A549 (cell line): ENCODE results near the gene ARHGAP28. TPM values are rescaled to one million over a fixed set of nuclear protein-coding genes. Genes with fewer than 3 reads are reported as not detected.

Experiments
- ATAC-seq, 2 experiments: fragments of 200-7000 bp in 1 of 2; fragments of >200 bp in 1 of 2; cut with Nextera tagmentation in 1 of 2; cut with Tn5 transposase in 1 of 2; 3 replicates each; pipeline versions ENCODE4 v1.8.0 to v1.9.1; 2018 to 2020; ENCODE audit warnings: mild to moderate bottlenecking in 1 of 2, moderate library complexity in 1 of 2
- CTCF ChIA-PET: fragments of 300-600 bp; sonication (Branson Sonifier 250); formaldehyde crosslinking; extraction: SDS; loops from one replicate; lab custom pipeline; 2021; ENCODE audit warnings: antibody characterized with exemption, inconsistent platforms; lab: Yijun Ruan, JAX
- POLR2A ChIA-PET: fragments of 350-600 bp; formaldehyde crosslinking; extraction: SDS; loops from one replicate; lab custom pipeline; 2021; ENCODE audit warnings: antibody characterized with exemption, inconsistent platforms; lab: Yijun Ruan, JAX
- DNase-seq, 2 experiments: peaks; one replicate each; pipeline versions ENCODE4 v3.0.0 to v3.0.0-alpha.2; 2011 to 2016; ENCODE audit warnings: low read depth in 1 of 2, low spot score in 1 of 2
- FAIRE-seq: peaks from 2 replicates; lab custom pipeline; 2011; peaks lifted over from hg19 to GRCh38; lab: Jason Lieb, UNC
- H3K27ac ChIP-seq, 2 experiments: fragments of >200 bp; sonication (Bioruptor Twin); formaldehyde crosslinking; 3 replicates each; pipeline ENCODE4 v1.5.1; 2016 to 2017
- H3K4me1 ChIP-seq: fragments of >200 bp; sonication (Bioruptor Twin); formaldehyde crosslinking; 3 replicates; pipeline ENCODE4 v1.6.1; 2016
- H3K4me2 ChIP-seq: fragments of >200 bp; sonication (Bioruptor Twin); formaldehyde crosslinking; 3 replicates; pipeline ENCODE4 v1.6.1; 2016
- H3K4me3 ChIP-seq: fragments of >200 bp; sonication (Bioruptor Twin); formaldehyde crosslinking; 3 replicates; pipeline ENCODE4 v1.5.1; 2016
- H3K9me3 ChIP-seq: fragments of >200 bp; sonication (Bioruptor Twin); formaldehyde crosslinking; 3 replicates; pipeline ENCODE4 v1.6.1; 2016
- BHLHE40 ChIP-seq: IDR thresholded peaks from 2 replicates; pipeline ENCODE4 v1.6.1; 2012; ENCODE audit warnings: low read depth, low read length, inconsistent platforms
- CBX2 ChIP-seq: fragments of 200-600 bp; sonication (generic); IDR thresholded peaks from 2 replicates; pipeline ENCODE4 v1.6.1; 2016; ENCODE audit warnings: low read depth, mild to moderate bottlenecking, borderline replicate concordance
- CHD2 ChIP-seq: fragments of 150-350 bp; IDR thresholded peaks from 2 replicates; pipeline ENCODE4 v1.6.1; 2014; ENCODE audit warnings: low read length; ENCODE audit not compliant: partially characterized antibody
- CTCF ChIP-seq: fragments of >200 bp; sonication (Bioruptor Twin); formaldehyde crosslinking; IDR thresholded peaks from 3 replicates; pipeline ENCODE4 v1.5.1; 2016
- E2F6 ChIP-seq: IDR thresholded peaks from 2 replicates; pipeline ENCODE4 v1.6.1; 2012; ENCODE audit warnings: low read depth, borderline replicate concordance
- EHF ChIP-seq: fragments of 250-450 bp; sonication (Bioruptor Pico); IDR thresholded peaks from 2 replicates; pipeline ENCODE4 v1.5.0; 2020; ENCODE audit warnings: mild to moderate bottlenecking
- EP300 ChIP-seq, 2 experiments: fragments of >200 bp; sonication (Bioruptor Twin); formaldehyde crosslinking; IDR thresholded peaks; 2 replicates in 1 of 2; 3 replicates in 1 of 2; pipeline ENCODE4 v1.6.1; 2016 to 2017
- FOSB ChIP-seq: fragments of 250-450 bp; sonication (Bioruptor Pico); IDR thresholded peaks from 2 replicates; pipeline ENCODE4 v1.5.0; 2020; ENCODE audit warnings: mild to moderate bottlenecking, moderate library complexity
- FOXS1 ChIP-seq: fragments of 250-450 bp; sonication (Bioruptor Pico); IDR thresholded peaks from 2 replicates; pipeline ENCODE4 v1.5.0; 2020; ENCODE audit warnings: mild to moderate bottlenecking, moderate library complexity
- HOXB13 ChIP-seq: fragments of 250-450 bp; sonication (Bioruptor Pico); IDR thresholded peaks from 2 replicates; pipeline ENCODE4 v1.5.0; 2020; ENCODE audit warnings: low read depth, mild to moderate bottlenecking, moderate library complexity
- JUN ChIP-seq, 2 experiments: fragments of >200 bp; sonication (Bioruptor Twin); formaldehyde crosslinking; IDR thresholded peaks; 2 replicates in 1 of 2; 3 replicates in 1 of 2; pipeline ENCODE4 v1.6.1; 2016 to 2017
- JUNB ChIP-seq: fragments of >200 bp; sonication (Bioruptor Twin); formaldehyde crosslinking; IDR thresholded peaks from 2 replicates; pipeline ENCODE4 v1.6.1; 2016
- MYC ChIP-seq: IDR thresholded peaks from 2 replicates; pipeline ENCODE4 v1.6.1; 2012; ENCODE audit warnings: mild to moderate bottlenecking, inconsistent platforms, low read length, improper control_type of control experiment, borderline replicate concordance
- NPAS2 ChIP-seq: fragments of 250-450 bp; sonication (Bioruptor Pico); IDR thresholded peaks from 2 replicates; pipeline ENCODE4 v1.8.0; 2022; ENCODE audit warnings: mild to moderate bottlenecking, moderate library complexity, borderline replicate concordance
- PHF8 ChIP-seq: fragments of 200-600 bp; sonication (generic); IDR thresholded peaks from 2 replicates; pipeline ENCODE4 v1.6.1; 2016; ENCODE audit warnings: low read depth, mild to moderate bottlenecking, antibody characterized with exemption, moderate library complexity, borderline replicate concordance
- RAD21 ChIP-seq, 2 experiments: fragments of >200 bp in 1 of 2; sonication (Bioruptor Twin) in 1 of 2; formaldehyde crosslinking in 1 of 2; IDR thresholded peaks in 1 of 2; conservative IDR thresholded peaks in 1 of 2; 2 replicates in 1 of 2; 3 replicates in 1 of 2; pipeline ENCODE4 v1.6.1; 2012 to 2018; ENCODE audit warnings: inconsistent platforms in 1 of 2
- TP53 ChIP-seq: fragments of 250-450 bp; sonication (Bioruptor Pico); IDR thresholded peaks from 2 replicates; pipeline ENCODE4 v1.5.0; 2021; ENCODE audit warnings: mild to moderate bottlenecking, moderate library complexity
- ZC3H11A ChIP-seq: fragments of 450-650 bp; IDR thresholded peaks from 2 replicates; pipeline ENCODE4 v1.6.1; 2014; ENCODE audit warnings: antibody characterized with exemption, mild to moderate bottlenecking
- ZFP36 ChIP-seq: fragments of 450-650 bp; IDR thresholded peaks from 2 replicates; pipeline ENCODE4 v1.6.1; 2014; ENCODE audit warnings: borderline replicate concordance; ENCODE audit not compliant: partially characterized antibody
- WGBS: methylation state at CpG from one replicate; pipeline ENCODE4 v1.1.6; 2017; ENCODE audit errors: missing lambda C conversion rate; 5-methylcytosine and 5-hydroxymethylcytosine counted together
- polyA plus RNA-seq, 4 experiments: library from polyadenylated mRNA; depleted of rRNA in 3 of 4; stranded (reverse); fragments of >200 nt; fragmentation: RNase III in 1 of 4; extraction: RNeasy Plus Mini Kit Qiagen cat#74134 plus additional on column Dnase treatment in 1 of 4; gene quantifications; 2 replicates in 3 of 4; 3 replicates in 1 of 4; pipeline ENCODE4 v1.2.3, GENCODE V29; 2011 to 2017
- TF ChIP-seq, protein P1 (sequence below): IDR thresholded peaks from 2 replicates; pipeline ENCODE4 v1.6.1; 2012
- TF ChIP-seq, protein P2 (sequence below): fragments of >200 bp; sonication (Bioruptor Twin); formaldehyde crosslinking; IDR thresholded peaks from 3 replicates; pipeline ENCODE4 v1.6.1; 2016
- TF ChIP-seq, protein P3 (sequence below): IDR thresholded peaks from 2 replicates; pipeline ENCODE4 v1.6.1; 2012

Gene ARHGAP28
- polyA plus RNA-seq, 2 of the 4 experiments (the other 2 are of a cell fraction), result 0.13 to 0.17 TPM

DNA sequence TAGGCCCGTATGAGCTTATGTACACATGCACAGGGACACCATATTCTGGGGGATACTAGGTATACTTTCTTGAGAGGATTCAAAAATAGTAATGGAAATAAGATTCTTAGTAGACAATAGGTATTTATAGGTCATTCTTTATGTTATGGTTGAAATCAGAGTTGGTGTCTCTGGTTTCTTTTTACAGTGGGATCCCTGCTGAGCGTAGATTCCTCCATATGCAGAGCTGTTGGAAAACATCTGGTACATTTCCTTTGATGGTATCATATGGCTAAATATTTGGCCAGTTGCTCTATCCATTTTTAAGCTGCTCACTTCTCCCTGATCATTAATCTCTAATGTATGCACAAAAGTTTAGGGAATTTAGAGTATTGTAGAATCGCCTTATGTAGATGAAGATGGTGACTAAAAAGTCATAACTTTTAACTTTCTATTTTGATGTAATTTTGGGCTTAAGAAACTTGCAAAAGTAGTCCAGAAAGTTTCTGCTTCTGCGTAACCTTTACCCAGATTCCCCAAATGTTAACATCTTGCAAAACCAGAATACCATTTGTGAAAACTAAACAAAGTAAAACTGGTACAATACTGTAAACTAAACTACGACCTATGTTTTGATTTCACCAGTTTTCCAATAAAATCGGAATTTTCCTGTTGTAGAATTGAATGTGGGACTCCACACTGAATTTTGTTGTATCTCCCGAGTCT lies 5.4 kb downstream of the ARHGAP28 start:
- H3K9me3 ChIP-seq, result no peaks in the 10 kb centered on the region
- no peak overlapping the region for H3K27ac ChIP-seq
- CTCF ChIA-PET, result no interaction called here
- POLR2A ChIA-PET, result no interaction called here
- TF ChIP-seq, protein P1, sequence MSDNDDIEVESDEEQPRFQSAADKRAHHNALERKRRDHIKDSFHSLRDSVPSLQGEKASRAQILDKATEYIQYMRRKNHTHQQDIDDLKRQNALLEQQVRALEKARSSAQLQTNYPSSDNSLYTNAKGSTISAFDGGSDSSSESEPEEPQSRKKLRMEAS, result no peak
- TF ChIP-seq, protein P2, sequence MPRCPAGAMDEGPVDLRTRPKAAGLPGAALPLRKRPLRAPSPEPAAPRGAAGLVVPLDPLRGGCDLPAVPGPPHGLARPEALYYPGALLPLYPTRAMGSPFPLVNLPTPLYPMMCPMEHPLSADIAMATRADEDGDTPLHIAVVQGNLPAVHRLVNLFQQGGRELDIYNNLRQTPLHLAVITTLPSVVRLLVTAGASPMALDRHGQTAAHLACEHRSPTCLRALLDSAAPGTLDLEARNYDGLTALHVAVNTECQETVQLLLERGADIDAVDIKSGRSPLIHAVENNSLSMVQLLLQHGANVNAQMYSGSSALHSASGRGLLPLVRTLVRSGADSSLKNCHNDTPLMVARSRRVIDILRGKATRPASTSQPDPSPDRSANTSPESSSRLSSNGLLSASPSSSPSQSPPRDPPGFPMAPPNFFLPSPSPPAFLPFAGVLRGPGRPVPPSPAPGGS, result no peak
- TF ChIP-seq PHF8 (no peak), NPAS2 (CRISPR knock-in tag) (no peak), E2F6 (no peak), BHLHE40 (no peak), RAD21 (conservative IDR thresholded peaks at IDR 0.05 in 1 of 2, IDR thresholded peaks at IDR 0.05 in 1 of 2) (no peak), MYC (no peak), FOXS1 (no peak), CBX2 (no peak), CHD2 (no peak), ZC3H11A (no peak), JUNB (no peak), EHF (CRISPR knock-in tag) (no peak), CTCF (no peak), JUN (IDR thresholded peaks at IDR 0.05) (no peak), EP300 (IDR thresholded peaks at IDR 0.05) (no peak), TP53 (no peak)
- TF ChIP-seq, protein P3, sequence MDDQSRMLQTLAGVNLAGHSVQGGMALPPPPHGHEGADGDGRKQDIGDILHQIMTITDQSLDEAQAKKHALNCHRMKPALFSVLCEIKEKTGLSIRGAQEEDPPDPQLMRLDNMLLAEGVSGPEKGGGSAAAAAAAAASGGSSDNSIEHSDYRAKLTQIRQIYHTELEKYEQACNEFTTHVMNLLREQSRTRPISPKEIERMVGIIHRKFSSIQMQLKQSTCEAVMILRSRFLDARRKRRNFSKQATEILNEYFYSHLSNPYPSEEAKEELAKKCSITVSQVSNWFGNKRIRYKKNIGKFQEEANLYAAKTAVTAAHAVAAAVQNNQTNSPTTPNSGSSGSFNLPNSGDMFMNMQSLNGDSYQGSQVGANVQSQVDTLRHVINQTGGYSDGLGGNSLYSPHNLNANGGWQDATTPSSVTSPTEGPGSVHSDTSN, result no peak
- TF ChIP-seq, all 56 proteins: peak for 0
- Histone ChIP-seq H3K4me3 (no peak overlapping the region), H3K4me1 (no peaks in the 10 kb centered on the region; the same call in 2 of the 3 replicates), H3K4me2 (no peak overlapping the region)
- ATAC-seq (no peak), FAIRE-seq (no peak), DNase-seq (no peak)
- 29% methylated on average over 7 of the region's 7 CpGs for WGBS

- no peak for DNase-seq
- Histone ChIP-seq H3K27ac (no peak overlapping the region), H3K9me3 (no peaks in the 10 kb centered on the region), H3K4me2 (no peak overlapping the region), H3K4me1 (no peaks in the 10 kb centered on the region; the same call in 2 of the 3 replicates), H3K4me3 (no peak overlapping the region)
- FAIRE-seq, result no peak
- no peak for TF ChIP-seq ZC3H11A
- TF ChIP-seq FOSB (CRISPR knock-in tag), result no peak
- TF ChIP-seq JUN (IDR thresholded peaks at IDR 0.05), result no peak
- TF ChIP-seq ZFP36, result no peak
- TF ChIP-seq CTCF, result no peak
- TF ChIP-seq HOXB13 (CRISPR knock-in tag), result no peak
- ChIA-PET CTCF (no interaction called here), POLR2A (no interaction called here)
- ATAC-seq, result no peak
Observed at GRCh38 chr18:6737833-6738232, 8.3 kb downstream of the ARHGAP28 start.
